ENCODE data around the gene TSPAN5.

TSPAN5 gene

DNA sequence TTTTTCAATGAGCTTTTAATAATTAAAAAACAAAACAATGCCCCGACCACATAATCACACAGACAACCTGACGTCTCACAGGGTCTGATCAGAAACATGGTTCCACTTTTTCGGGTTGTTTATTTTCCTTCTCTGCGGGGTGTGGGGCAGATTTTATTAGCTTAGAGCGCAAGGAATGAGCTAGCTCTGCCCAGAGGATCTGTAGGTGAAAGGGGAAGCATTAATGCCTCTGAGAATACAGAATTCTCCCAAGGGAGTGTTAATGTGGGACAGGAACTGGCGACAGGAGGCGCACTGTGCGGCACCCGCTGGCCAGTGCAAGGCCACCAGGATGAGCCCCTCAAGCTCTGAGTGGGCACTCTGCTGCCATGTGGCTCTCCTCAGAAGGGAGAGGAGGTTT is 181.5 kb downstream of the TSPAN5 start:
- Histone ChIP-seq H3K9ac (no peak overlapping the region), H3K36me3 (no peaks in the 10 kb centered on the region), H3K4me3 (no peak overlapping the region), H3K9me3 (replicated peaks in 1 of 11) (peaks cover 0 to 13% (median 0%) of the 10 kb centered on the region in 11 experiments; a peak in 2 of 22 replicates), H3K27me3 (no peaks in the 10 kb centered on the region), H3K4me1 (peaks cover 0 to 3% (median 0%) of the 10 kb centered on the region in 10 experiments; a peak in 1 of 20 replicates), H3K27ac (no peak overlapping the region), H4K20me1 (no peaks in the 10 kb centered on the region), H3K4me2 (no peak overlapping the region)
- TF ChIP-seq Cebpa-rat (IDR thresholded peaks at IDR 0.05): no peak

DNA sequence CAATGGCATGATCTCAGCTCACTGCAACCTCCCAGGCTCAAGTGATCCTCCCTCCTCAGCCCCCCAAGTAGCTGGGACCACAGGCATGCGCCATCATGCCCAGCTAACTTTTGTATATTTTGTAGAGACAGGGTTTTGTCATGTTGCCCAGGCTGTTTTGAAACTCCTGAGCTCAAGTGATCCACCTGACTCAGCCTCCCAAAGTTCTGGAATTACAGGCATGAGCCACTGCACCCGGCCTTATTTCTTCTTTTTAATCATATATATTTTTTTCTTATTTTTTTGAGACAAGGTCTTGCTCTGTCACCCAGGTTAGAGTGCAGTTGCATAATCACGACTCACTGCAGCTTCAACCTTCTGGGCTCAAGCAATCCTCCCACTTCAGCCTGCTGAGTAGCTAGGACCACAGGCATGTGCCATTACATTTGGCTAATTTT is 184.0 kb downstream of the TSPAN5 start:
- TF ChIP-seq Cebpa-rat (IDR thresholded peaks at IDR 0.05): no peak
- Histone ChIP-seq H3K9me3 (replicated peaks in 1 of 11) (peaks cover 0 to 13% (median 0%) of the 10 kb centered on the region in 11 experiments; a peak in 2 of 22 replicates), H3K4me1 (peaks cover 0 to 10% (median 0%) of the 10 kb centered on the region in 10 experiments; a peak in 6 of 20 replicates), H3K27ac (no peak overlapping the region), H3K9ac (no peak overlapping the region), H3K27me3 (no peaks in the 10 kb centered on the region), H4K20me1 (no peaks in the 10 kb centered on the region), H3K4me2 (no peak overlapping the region), H3K36me3 (no peaks in the 10 kb centered on the region), H3K4me3 (no peak overlapping the region)

DNA sequence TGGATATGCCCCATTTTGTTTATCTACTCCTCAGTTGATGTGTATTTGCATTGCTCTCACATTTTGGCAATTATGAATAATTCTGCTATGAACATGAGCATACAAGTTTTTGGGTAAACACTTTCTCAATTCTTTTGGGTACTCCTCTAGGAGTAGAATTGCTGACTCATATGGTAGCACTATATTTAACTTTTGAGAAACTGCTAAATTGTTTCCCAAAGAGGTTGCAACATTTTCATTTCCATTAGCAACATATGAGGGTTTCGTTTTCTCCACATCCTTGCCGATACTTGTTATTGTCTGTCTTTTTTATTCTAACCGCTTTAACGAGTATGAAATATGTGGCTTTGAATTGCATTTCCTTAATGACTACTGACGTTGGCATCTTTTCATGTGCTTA is 185.4 kb downstream of the TSPAN5 start:
- H3K4me2 ChIP-seq: no peak overlapping the region; a peak in 1 of 22 replicates
- H3K27me3 ChIP-seq: no peaks in the 10 kb centered on the region
- peaks cover 6 to 20% (median 9%) of the 10 kb centered on the region in 10 experiments for H3K4me1 ChIP-seq
- no peaks in the 10 kb centered on the region for H4K20me1 ChIP-seq
- no peak overlapping the region for H3K4me3 ChIP-seq
- no peak overlapping the region for H3K27ac ChIP-seq
- H3K36me3 ChIP-seq: no peaks in the 10 kb centered on the region
- no peak for TF ChIP-seq Cebpa-rat (IDR thresholded peaks at IDR 0.05)
- H3K9me3 ChIP-seq (replicated peaks in 1 of 11): peaks cover 0 to 13% (median 0%) of the 10 kb centered on the region in 11 experiments; a peak in 2 of 22 replicates
- no peak overlapping the region for H3K9ac ChIP-seq

DNA sequence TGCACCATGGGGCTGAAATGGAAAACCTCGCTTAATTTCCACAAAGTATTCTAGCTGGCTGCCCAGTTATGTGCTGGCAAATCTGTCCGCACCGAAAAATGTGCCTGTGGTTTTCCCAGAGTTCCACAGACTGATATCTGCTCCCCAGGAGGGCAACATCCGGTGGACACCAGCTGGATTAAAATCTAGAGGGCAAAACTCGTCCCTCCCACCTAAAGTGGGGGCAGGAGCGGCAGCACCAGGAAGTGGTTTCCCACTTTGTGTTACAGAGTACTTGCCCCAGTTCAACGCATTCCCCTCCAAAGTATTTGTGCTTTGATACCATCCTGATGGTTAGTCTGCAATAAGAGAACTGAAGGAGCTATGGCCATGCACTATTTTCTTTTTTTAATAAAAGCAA is 187.6 kb downstream of the TSPAN5 start:
- Histone ChIP-seq H3K4me1 (peaks cover 7 to 25% (median 11%) of the 10 kb centered on the region in 10 experiments), H3K36me3 (no peaks in the 10 kb centered on the region), H3K27ac (no peak overlapping the region), H3K9me3 (replicated peaks in 1 of 11) (peaks cover 0 to 13% (median 0%) of the 10 kb centered on the region in 11 experiments; a peak in 2 of 22 replicates), H3K27me3 (no peaks in the 10 kb centered on the region), H3K4me2 (peak overlapping the region in 5 of 11 experiments; percentile 17 to 31 (median 29); a peak in 8 of 22 replicates), H3K9ac (no peak overlapping the region), H3K4me3 (no peak overlapping the region), H4K20me1 (no peaks in the 10 kb centered on the region)
- TF ChIP-seq Cebpa-rat (IDR thresholded peaks at IDR 0.05): no peak

DNA sequence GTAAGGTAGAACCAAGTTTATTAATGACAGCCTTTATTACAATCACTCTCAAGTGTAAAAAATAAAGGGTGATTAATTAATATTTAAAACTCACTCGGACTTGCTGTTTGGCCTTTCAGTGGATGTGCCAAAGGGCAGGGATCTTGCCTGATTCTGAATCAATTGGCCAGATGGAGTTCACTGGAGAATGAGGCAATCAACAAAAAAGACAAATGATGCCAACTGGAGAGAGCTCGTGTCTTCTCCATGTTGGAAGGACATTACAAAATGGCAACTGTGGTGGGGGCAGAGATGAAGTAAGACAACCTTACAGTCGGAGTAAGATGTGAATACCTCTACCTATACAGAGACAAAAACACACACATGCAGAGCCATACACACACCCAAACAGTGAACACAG is 188.0 kb downstream of the TSPAN5 start:
- Histone ChIP-seq H3K4me3 (no peak overlapping the region), H3K4me1 (peaks cover 7 to 25% (median 11%) of the 10 kb centered on the region in 10 experiments), H4K20me1 (no peaks in the 10 kb centered on the region), H3K27ac (no peak overlapping the region), H3K27me3 (no peaks in the 10 kb centered on the region), H3K9ac (no peak overlapping the region), H3K36me3 (no peaks in the 10 kb centered on the region), H3K4me2 (peak overlapping the region in 2 of 11 experiments; percentile 22 to 29; a peak in 3 of 22 replicates), H3K9me3 (replicated peaks in 1 of 11) (peaks cover 0 to 13% (median 0%) of the 10 kb centered on the region in 11 experiments; a peak in 2 of 22 replicates)
- no peak for TF ChIP-seq Cebpa-rat (IDR thresholded peaks at IDR 0.05)

DNA sequence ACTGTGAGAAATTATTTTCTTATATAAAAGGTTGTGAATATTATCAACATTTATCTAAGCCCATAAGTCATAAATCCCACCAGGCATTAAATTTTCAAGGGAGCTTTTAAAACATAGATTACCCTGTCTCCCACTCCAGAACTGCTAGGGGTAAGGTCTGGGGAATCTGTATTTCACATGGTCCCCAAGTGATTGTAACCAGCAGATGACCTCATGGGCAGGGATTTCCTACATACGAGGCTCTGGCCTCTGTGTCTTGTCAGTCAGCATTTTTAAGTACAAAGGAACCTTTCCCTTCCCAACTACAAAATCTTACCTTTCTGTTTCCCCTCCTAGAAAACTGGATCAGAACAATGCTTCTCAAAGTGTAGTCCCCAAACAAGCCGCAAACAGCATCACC is 188.6 kb downstream of the TSPAN5 start:
- Histone ChIP-seq H3K27me3 (no peaks in the 10 kb centered on the region), H3K27ac (no peak overlapping the region), H3K4me1 (peaks cover 7 to 25% (median 11%) of the 10 kb centered on the region in 10 experiments), H4K20me1 (no peaks in the 10 kb centered on the region), H3K4me3 (no peak overlapping the region), H3K9ac (no peak overlapping the region), H3K36me3 (no peaks in the 10 kb centered on the region), H3K4me2 (no peak overlapping the region), H3K9me3 (replicated peaks in 1 of 11) (peaks cover 0 to 13% (median 0%) of the 10 kb centered on the region in 11 experiments; a peak in 2 of 22 replicates)
- TF ChIP-seq Cebpa-rat (IDR thresholded peaks at IDR 0.05): no peak

DNA sequence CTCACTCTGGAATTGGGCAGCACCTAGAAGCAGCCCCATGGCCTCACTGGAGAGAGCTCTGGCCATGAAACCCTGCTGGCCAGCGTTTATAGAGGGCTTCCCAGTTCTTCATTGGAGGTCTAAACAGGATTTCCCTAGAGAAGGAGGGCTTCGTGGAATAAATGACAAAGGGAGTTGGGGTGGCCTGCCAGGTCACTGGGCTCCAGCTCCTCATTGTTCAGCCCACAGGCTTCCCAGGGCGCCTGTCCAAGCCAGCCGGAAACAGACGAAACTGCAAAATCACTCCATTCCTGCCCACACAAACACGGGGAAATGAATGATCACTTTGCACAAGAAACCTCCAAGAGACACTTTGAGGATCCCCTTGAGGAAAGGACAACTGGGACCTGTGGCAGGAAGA is 189.7 kb downstream of the TSPAN5 start:
- H3K9ac ChIP-seq: no peak overlapping the region; a peak in 1 of 22 replicates
- H3K27me3 ChIP-seq: no peaks in the 10 kb centered on the region
- no peak for TF ChIP-seq Cebpa-rat (IDR thresholded peaks at IDR 0.05)
- H3K9me3 ChIP-seq (replicated peaks in 1 of 11): peaks cover 0 to 13% (median 0%) of the 10 kb centered on the region in 11 experiments; a peak in 2 of 22 replicates
- no peaks in the 10 kb centered on the region for H4K20me1 ChIP-seq
- H3K27ac ChIP-seq: no peak overlapping the region; a peak in 1 of 22 replicates
- H3K36me3 ChIP-seq: no peaks in the 10 kb centered on the region
- H3K4me2 ChIP-seq: peak overlapping the region; percentile 21 to 79 (median 66); a peak in 21 of 22 replicates
- no peak overlapping the region for H3K4me3 ChIP-seq
- H3K4me1 ChIP-seq: peaks cover 7 to 25% (median 11%) of the 10 kb centered on the region in 10 experiments

DNA sequence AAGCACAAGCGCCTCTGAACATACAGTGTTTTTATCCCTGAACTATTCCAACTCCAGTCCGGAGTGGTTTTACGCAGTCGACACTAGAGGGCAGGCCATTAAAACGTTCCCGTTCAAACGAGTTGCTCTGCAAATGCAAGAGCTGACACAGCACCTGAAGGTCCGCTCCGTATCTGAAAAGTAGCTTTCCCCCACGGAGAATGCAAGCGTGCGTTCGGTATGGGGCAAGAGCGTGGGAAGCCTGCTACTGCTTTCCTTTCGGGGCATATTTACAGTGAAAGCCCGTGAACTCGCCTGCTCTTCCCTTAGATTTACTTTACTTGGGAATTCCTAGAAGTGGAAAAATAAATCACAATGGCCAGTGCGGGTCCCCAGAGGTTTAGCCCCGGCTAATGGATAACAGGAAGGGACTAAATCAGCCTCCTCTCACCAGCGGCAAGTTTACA is 190.8 kb downstream of the TSPAN5 start:
- 0 out of 22 replicates have a peak overlapping the region, but pooled peaks of 1 of the 11 experiments have one; percentile 24 for H3K9ac ChIP-seq
- peak overlapping the region in 3 of 10 experiments; percentile 32 to 47 (median 41); a peak in 5 of 20 replicates for H3K4me3 ChIP-seq
- H3K27ac ChIP-seq: no peak overlapping the region

DNA sequence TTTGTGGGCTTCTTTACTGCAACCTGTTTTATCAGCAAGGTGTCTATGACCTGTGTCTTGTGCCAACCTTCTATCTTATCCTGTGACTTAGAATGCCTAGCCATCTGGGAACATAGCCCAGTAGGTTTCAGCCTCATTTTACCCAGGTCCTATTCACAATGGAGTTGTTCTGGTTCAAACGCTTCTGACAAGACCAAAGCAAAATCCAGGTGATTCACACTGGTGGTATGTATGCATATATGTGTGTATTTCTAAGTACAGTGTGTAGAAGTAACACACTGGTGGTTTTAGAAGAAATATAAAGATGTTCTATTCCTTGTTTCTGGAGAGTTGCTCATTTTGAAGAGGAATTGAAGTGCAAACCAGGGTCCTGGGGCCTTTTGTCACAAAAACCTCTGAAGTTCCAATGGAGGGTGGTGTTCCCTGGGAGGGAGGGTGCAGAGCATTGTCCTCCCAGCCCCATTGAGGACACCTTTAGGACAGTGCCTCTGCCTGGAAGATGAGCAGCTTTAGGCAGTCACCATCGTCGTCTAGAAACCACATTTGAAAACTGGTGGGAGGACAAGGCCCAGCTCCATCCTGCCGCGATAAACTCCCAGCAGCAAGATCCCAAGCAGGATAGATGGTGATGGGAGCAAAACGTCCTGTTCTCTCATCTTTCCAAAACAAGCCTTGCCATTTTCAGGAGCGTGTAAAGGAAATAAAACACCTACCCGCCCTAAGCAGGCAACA is 191.4 kb downstream of the TSPAN5 start:
- TF ChIP-seq Cebpa-rat (IDR thresholded peaks at IDR 0.05): no peak
- peaks cover 7 to 25% (median 11%) of the 10 kb centered on the region in 10 experiments for H3K4me1 ChIP-seq
- no peak overlapping the region for H3K9ac ChIP-seq
- H3K4me3 ChIP-seq: no peak overlapping the region
- no peak overlapping the region for H3K27ac ChIP-seq
- H3K36me3 ChIP-seq: no peaks in the 10 kb centered on the region
- peak overlapping the region in 1 of 11 experiments; percentile 85; a peak in 1 of 22 replicates for H3K4me2 ChIP-seq
- peaks cover 0 to under 1% (median 0%) of the 10 kb centered on the region in 11 experiments; a peak in 2 of 22 replicates for H3K9me3 ChIP-seq (replicated peaks in 1 of 11)
- no peaks in the 10 kb centered on the region for H3K27me3 ChIP-seq
- H4K20me1 ChIP-seq: no peaks in the 10 kb centered on the region

More for the DNA sequence above, 190.8 kb downstream of the TSPAN5 start:
- H3K4me1 ChIP-seq: peaks cover 7 to 25% (median 11%) of the 10 kb centered on the region in 10 experiments
- H3K36me3 ChIP-seq: no peaks in the 10 kb centered on the region
- H3K9me3 ChIP-seq (replicated peaks in 1 of 11): peaks cover 0 to 7% (median 0%) of the 10 kb centered on the region in 11 experiments; a peak in 2 of 22 replicates
- H3K4me2 ChIP-seq: peak overlapping the region; percentile 25 to 87 (median 50); a peak in 18 of 22 replicates
- no peak for TF ChIP-seq Cebpa-rat (IDR thresholded peaks at IDR 0.05)
- no peaks in the 10 kb centered on the region for H3K27me3 ChIP-seq
- H4K20me1 ChIP-seq: no peaks in the 10 kb centered on the region

Data from BLaER1 treated with 17β-estradiol and CSF1 and Interleukin-3, amounts not matched to agents 10 nM and 100 nM (cell line).